K562 (cell line): ENCODE data around the gene ASCL2. TPM values are rescaled to one million over a fixed set of nuclear protein-coding genes. Genes with fewer than 3 reads are reported as not detected.
A peak's percentile ranks its signal among the peaks of the same experiment; 100 is the strongest.

Experiments
- ATAC-seq: fragments of 200-7000 bp; cut with Tn5 transposase; 3 replicates; pipeline ENCODE4 v1.9.1; 2020; ENCODE audit warnings: moderate library complexity
- BruUV-seq: library from RNA; stranded (reverse); fragments of 400-500 nt; replicated peaks from 2 replicates; lab custom pipeline; 2021; lab: Mats Ljungman, UMichigan
- CTCF ChIA-PET: fragments of 300-600 bp; formaldehyde crosslinking; extraction: SDS; loops from one replicate; lab custom pipeline; 2021; ENCODE audit warnings: low intra/inter-chr PET ratio; lab: Yijun Ruan, JAX
- POLR2A ChIA-PET: fragments of 300-600, 350-650 bp; sonication (Branson Sonifier 250); formaldehyde crosslinking; extraction: SDS; loops from one replicate; lab custom pipeline; 2021; ENCODE audit warnings: antibody characterized with exemption, inconsistent platforms; lab: Yijun Ruan, JAX
- DNase-seq, 4 experiments: peaks; one replicate each; pipeline versions ENCODE4 v3.0.0 to v3.0.0-alpha.2; 2011 to 2018; ENCODE audit warnings: low spot score in 3 of 4, mixed read lengths in 3 of 4; ENCODE audit errors: extremely low read depth in 1 of 4
- FAIRE-seq: peaks from 2 replicates; lab custom pipeline; 2011; peaks lifted over from hg19 to GRCh38; lab: Jason Lieb, UNC
- H2AFZ ChIP-seq: 2 replicates; pipeline ENCODE4 v1.6.0; 2011; ENCODE audit warnings: low read depth, low read length, control low read depth, inconsistent platforms
- H3K27ac ChIP-seq: fragments of 200-600 bp; 3 replicates; pipeline ENCODE4 v1.8.0; 2011; ENCODE audit warnings: low read depth, mild to moderate bottlenecking, control low read depth, inconsistent platforms, low read length, moderate library complexity, mixed read lengths; ENCODE audit errors: extremely low read depth
- H3K27me3 ChIP-seq, 2 experiments: fragments of 300-600 bp in 1 of 2; 2 replicates in 1 of 2; 3 replicates in 1 of 2; pipeline versions ENCODE4 v1.6.0 to v1.8.0; 2011; ENCODE audit warnings: inconsistent platforms in 2 of 2, low read length in 2 of 2, mild to moderate bottlenecking in 1 of 2, mixed read lengths in 1 of 2, moderate library complexity in 1 of 2; ENCODE audit not compliant: control insufficient read depth in 2 of 2, insufficient read depth in 2 of 2
- H3K36me3 ChIP-seq: fragments of 300-600 bp; 3 replicates; pipeline ENCODE4 v1.8.0; 2011; ENCODE audit warnings: mild to moderate bottlenecking, low read length, inconsistent platforms; ENCODE audit not compliant: control insufficient read depth, insufficient read depth
- H3K4me1 ChIP-seq, 2 experiments: fragments of 200-600 bp in 1 of 2; replicated peaks in 1 of 2; 2 replicates in 1 of 2; 3 replicates in 1 of 2; pipeline versions ENCODE4 v1.5.1 to v1.8.0; 2011; ENCODE audit warnings: inconsistent platforms in 2 of 2, low read length in 2 of 2, mild to moderate bottlenecking in 1 of 2, mixed read lengths in 1 of 2, moderate library complexity in 1 of 2; ENCODE audit not compliant: control insufficient read depth in 2 of 2, insufficient read depth in 2 of 2
- H3K4me2 ChIP-seq: 2 replicates; pipeline ENCODE4 v1.6.1; 2011; ENCODE audit warnings: low read length, control low read depth, inconsistent platforms, mixed read lengths; ENCODE audit not compliant: insufficient read depth
- H3K4me3 ChIP-seq: fragments of 200-600 bp; sonication (generic), shearing (Covaris generic); 2 replicates; pipeline ENCODE4 v1.5.1; 2016; ENCODE audit warnings: control low read depth, inconsistent platforms
- H3K79me2 ChIP-seq: fragments of 200-600 bp; 3 replicates; pipeline ENCODE4 v1.8.0; 2011; ENCODE audit warnings: low read length, inconsistent platforms; ENCODE audit not compliant: control insufficient read depth, insufficient read depth
- H3K9ac ChIP-seq, 2 experiments: 2 replicates each; pipeline versions ENCODE4 v1.6.0 to v1.6.1; 2011; ENCODE audit warnings: low read depth in 2 of 2, low read length in 2 of 2, control low read depth in 1 of 2, inconsistent platforms in 1 of 2, mild to moderate bottlenecking in 1 of 2, mixed read lengths in 1 of 2; ENCODE audit not compliant: insufficient read depth in 1 of 2
- H3K9me1 ChIP-seq: one replicate; pipeline ENCODE4 v1.6.0; 2011; ENCODE audit warnings: inconsistent platforms, mild to moderate bottlenecking, low read length, moderate library complexity; ENCODE audit not compliant: control insufficient read depth, insufficient read depth
- H3K9me3 ChIP-seq: replicated peaks from 2 replicates; pipeline ENCODE4 v1.5.1; 2011; ENCODE audit warnings: low read depth, low read length, inconsistent platforms; ENCODE audit not compliant: control insufficient read depth, insufficient read depth
- H4K20me1 ChIP-seq: replicated peaks from 2 replicates; pipeline ENCODE4 v1.6.1; 2011; ENCODE audit warnings: low read length, inconsistent platforms, mixed read lengths; ENCODE audit not compliant: control insufficient read depth, insufficient read depth
- PCBP2 ChIP-seq: fragments of 200-400 bp; formaldehyde crosslinking; IDR thresholded peaks from 2 replicates; pipeline ENCODE4 v1.6.1; 2018; ENCODE audit warnings: low read length, low read depth, mild to moderate bottlenecking, moderate library complexity; ENCODE audit not compliant: poor library complexity, severe bottlenecking
- POLR2G ChIP-seq: fragments of 200-400 bp; formaldehyde crosslinking; IDR thresholded peaks from 2 replicates; pipeline ENCODE4 v1.6.1; 2017; ENCODE audit warnings: low read depth, mild to moderate bottlenecking, antibody characterized with exemption, low read length, moderate library complexity
- WGBS: fragments of 100-300 bp; shearing (Covaris generic); methylation state at CpG from one replicate; pipeline ENCODE4 v1.1.6; 2016; ENCODE audit warnings: low coverage, mixed read lengths; ENCODE audit not compliant: insufficient coverage; ENCODE audit errors: missing lambda C conversion rate; 5-methylcytosine and 5-hydroxymethylcytosine counted together
- in situ Hi-C: fragments of 300-500 bp; cut with MboI; formaldehyde crosslinking; loops from 4 replicates; pipeline ENCODE4 v1.15.0; 2018; ENCODE audit warnings: inconsistent platforms, mixed read lengths
- intact Hi-C: fragments of 100-400 bp; cut with micrococcal nuclease; formaldehyde crosslinking; loops from 2 replicates; pipeline ENCODE4 v1.14.2; 2022
- polyA plus RNA-seq, 8 experiments: library from polyadenylated mRNA; depleted of rRNA in 4 of 8; stranded (reverse) in 5 of 8; unstranded in 3 of 8; fragments of >200 nt; fragmentation: Nextera tagmentation in 2 of 8; fragmentation: Illumina TruSeq in 1 of 8; extraction: Ambion mirVana in 2 of 8; extraction: Trizol in 1 of 8; gene quantifications; 2 replicates each; pipeline versions ENCODE4 v1.2.1 to v1.2.3, GENCODE V29; 2011 to 2014; ENCODE audit warnings: inconsistent platforms in 1 of 8, missing spikeins in 1 of 8
- total RNA-seq, 7 experiments: library from RNA; depleted of rRNA in 6 of 7; stranded (reverse); fragments of >200 nt in 6 of 7; fragmentation: Illumina TruSeq in 2 of 7; extraction: Trizol in 2 of 7; gene quantifications; 2 replicates each; pipeline versions ENCODE4 v1.2.1 to v1.2.3, GENCODE V29; 2011 to 2021; ENCODE audit warnings: low replicate concordance in 1 of 7

ASCL2 gene
- total and polyA plus RNA-seq, 9 of the 15 experiments (the other 6 are each of a cell fraction or from before 2014, with no cell fraction given) = 0.11 to 1.4 (median 0.36) TPM; not detected in 2

- in situ Hi-C loops (no loop called here), intact Hi-C loops (no loop called here)
- H4K20me1 ChIP-seq = peaks cover 7% of the 10 kb centered on the region; the same call in 1 of the 2 replicates
- ATAC-seq = no peak
- H3K4me1 ChIP-seq = peaks cover 0 to 51% of the 10 kb centered on the region in 2 experiments; a peak in 2 of 5 replicates
- H2AFZ ChIP-seq = no peak overlapping the region
- H3K4me3 ChIP-seq = no peak overlapping the region
- BruUV-seq = no TSS peak
- H3K27me3 ChIP-seq = peaks cover 21 to 52% of the 10 kb centered on the region in 2 experiments; a peak in 4 of 5 replicates
- no peaks in the 10 kb centered on the region for H3K9me1 ChIP-seq
- FAIRE-seq = no peak
- H3K79me2 ChIP-seq = no peaks in the 10 kb centered on the region
- POLR2A ChIA-PET = interaction anchor here (1.1 kb wide), 1 partner anchor 12 kb away, joined by 3 read pairs; no protein-coding TSS in a partner anchor
- no peak for DNase-seq
- WGBS = 13% methylated on average over 17 of the region's 23 CpGs
- H3K9me3 ChIP-seq = no peaks in the 10 kb centered on the region
- no peak overlapping the region for H3K4me2 ChIP-seq
- TF ChIP-seq POLR2G (peak; percentile 50; the same call in 1 of the 2 replicates), PCBP2 (no peak)
- no peaks in the 10 kb centered on the region for H3K36me3 ChIP-seq
- H3K27ac ChIP-seq = no peak overlapping the region
- H3K9ac ChIP-seq = no peak overlapping the region; a peak in 1 of 4 replicates
- CTCF ChIA-PET = no interaction called here
These were observed 46.0 kb upstream of the ASCL2 start for GRCh38 chr11:2316169-2316962.
